Spleen (tissue), 11 donors: ENCODE results near the gene TGFB1. TPM values are rescaled to one million over a fixed set of nuclear protein-coding genes. Genes with fewer than 3 reads are reported as not detected.

Source experiments
- DNase-seq: peaks from one replicate; pipeline ENCODE4 v3.0.0-alpha.2; 2020
- H3K27ac ChIP-seq, 8 donors: fragments of 200-600 bp; sonication (generic) in 7 of 8; 1 replicate in 4 of 8; 2 replicates in 4 of 8; pipeline versions ENCODE4 v1.5.0 to v1.8.0; 2016 to 2021; ENCODE audit warnings: inconsistent platforms in 4 of 8, mild to moderate bottlenecking in 4 of 8, moderate library complexity in 1 of 8
- H3K27me3 ChIP-seq, 7 donors: fragments of 200-600 bp; sonication (generic) in 6 of 7; replicated peaks in 1 of 7; 1 replicate in 4 of 7; 2 replicates in 3 of 7; pipeline versions ENCODE4 v1.5.0 to v1.8.0; 2016 to 2021; ENCODE audit warnings: inconsistent platforms in 3 of 7, mild to moderate bottlenecking in 1 of 7
- H3K36me3 ChIP-seq, 6 donors: fragments of 200-600 bp; sonication (generic) in 5 of 6; 1 replicate in 4 of 6; 2 replicates in 2 of 6; pipeline versions ENCODE4 v1.5.0 to v1.8.0; 2016 to 2021; ENCODE audit warnings: inconsistent platforms in 2 of 6
- H3K4me1 ChIP-seq, 6 donors: fragments of 200-600 bp; sonication (generic) in 5 of 6; 1 replicate in 3 of 6; 2 replicates in 3 of 6; pipeline versions ENCODE4 v1.5.0 to v1.8.0; 2016 to 2021; ENCODE audit warnings: inconsistent platforms in 3 of 6
- H3K4me3 ChIP-seq, 8 donors: fragments of 200-600 bp; sonication (generic) in 7 of 8; 1 replicate in 4 of 8; 2 replicates in 4 of 8; pipeline versions ENCODE4 v1.5.0 to v1.8.0; 2016 to 2021; ENCODE audit warnings: inconsistent platforms in 4 of 8, mild to moderate bottlenecking in 4 of 8, moderate library complexity in 2 of 8
- H3K9me3 ChIP-seq, 8 donors: fragments of 200-600 bp; sonication (generic) in 7 of 8; 1 replicate in 4 of 8; 2 replicates in 4 of 8; pipeline versions ENCODE4 v1.5.0 to v1.8.0; 2016 to 2021; ENCODE audit warnings: inconsistent platforms in 4 of 8
- POLR2A ChIP-seq, 3 donors: fragments of 450-650 bp; IDR thresholded peaks; one replicate each; pipeline ENCODE4 v1.5.1; 2017; ENCODE audit warnings: antibody characterized with exemption in 3 of 3, mild to moderate bottlenecking in 1 of 3
- POLR2AphosphoS5 ChIP-seq, 3 donors: sonication (generic); formaldehyde crosslinking; IDR thresholded peaks; one replicate each; pipeline ENCODE4 v1.5.1; 2017; ENCODE audit warnings: antibody characterized with exemption in 3 of 3
- WGBS, 5 donors: extraction: QIAGEN DNeasy Blood & Tissue Kit in 3 of 5; methylation state at CpG; one replicate each; pipeline versions ENCODE4 v1.1.5 to v1.1.7; 2013 to 2018; 5-methylcytosine and 5-hydroxymethylcytosine counted together
- intact Hi-C: fragments of 100-400 bp; cut with DNase I; formaldehyde crosslinking; loops from one replicate; pipeline ENCODE4 v1.15.0; 2023; ENCODE audit warnings: low total_unique reads
- polyA plus RNA-seq, 3 donors: library from polyadenylated mRNA; stranded (reverse); fragments of 200-250 nt; gene quantifications; one replicate each; pipeline ENCODE4 v1.2.1, GENCODE V29; 2013
- total RNA-seq, 7 donors: library from RNA; depleted of rRNA in 3 of 7; stranded (reverse); fragments of >200 nt in 3 of 7; fragmentation: NEBNext Ultra II Directional in 4 of 7; extraction: Animal tissue kit (Norgen Biotek cat#: 25700) in 4 of 7; gene quantifications; one replicate each; pipeline versions ENCODE4 v1.1.0 to v1.2.1, GENCODE V29; 2016 to 2021
- TF ChIP-seq, protein P1 (sequence below), 11 experiments: fragments of 200-600 bp in 7 of 11; fragments of 450-650 bp in 4 of 11; sonication (generic) in 4 of 11; IDR thresholded peaks in 8 of 11; conservative IDR thresholded peaks in 3 of 11; 1 replicate in 7 of 11; 2 replicates in 4 of 11; pipeline versions ENCODE4 v1.4.0 to v1.8.0; 2016 to 2021; ENCODE audit warnings: antibody characterized with exemption in 11 of 11, inconsistent platforms in 4 of 11, mild to moderate bottlenecking in 1 of 11
- donor health status: healthy with polysubstance abuse.
- donor health status: DM: no; HTN: no; CAD: no; lungs with moderate emphysema.
- donor health status: DM: no; HTN: no; CAD: no.
- donor health status: Bipolar disorder and iron deficiency.
- donor health status: healthy.
- donor health status: DM: no; HTN: no; CAD: no.
- donor health status: DM: yes; HTN: yes; CAD: no.

The TGFB1 gene
- total and polyA plus RNA-seq, 10 donors, result 23.0 to 147 (median 106) TPM

DNA sequence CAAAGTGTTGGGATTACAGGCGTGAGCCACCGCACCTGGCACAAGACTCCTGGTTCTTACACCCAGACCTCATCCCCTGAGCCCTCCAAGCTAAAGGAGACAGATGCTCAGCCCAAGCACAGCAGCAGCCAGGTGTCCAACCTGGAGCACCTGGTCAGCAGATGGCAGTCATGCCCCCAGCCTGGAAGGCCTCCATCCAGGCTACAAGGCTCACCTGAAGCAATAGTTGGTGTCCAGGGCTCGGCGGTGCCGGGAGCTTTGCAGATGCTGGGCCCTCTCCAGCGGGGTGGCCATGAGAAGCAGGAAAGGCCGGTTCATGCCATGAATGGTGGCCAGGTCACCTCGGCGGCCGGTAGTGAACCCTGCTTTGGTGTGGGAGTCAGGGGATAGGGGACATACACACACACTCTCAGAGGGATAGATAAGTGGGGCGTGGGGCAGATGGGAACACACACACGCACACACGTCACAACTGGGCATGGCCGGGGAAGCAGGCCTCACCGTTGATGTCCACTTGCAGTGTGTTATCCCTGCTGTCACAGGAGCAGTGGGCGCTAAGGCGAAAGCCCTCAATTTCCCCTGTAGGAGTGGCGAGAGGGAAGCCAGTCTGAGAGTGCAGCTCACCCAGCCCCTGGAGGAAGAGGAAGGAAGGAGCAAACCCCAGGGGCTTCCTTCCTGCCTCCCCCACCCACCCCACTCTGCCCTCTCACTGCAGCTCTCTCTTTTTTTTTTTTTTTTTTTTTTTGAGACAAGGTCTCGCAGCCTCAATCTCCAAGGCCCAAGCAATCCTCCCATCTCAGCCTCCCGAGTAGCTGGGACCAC, 11.8 kb downstream of the TGFB1 start:
- Histone ChIP-seq H3K27ac (peak overlapping the region in 7 of 8 donors; percentile 39 to 80 (median 56)), H3K4me1 (peaks cover 7 to 100% (median 34%) of the 10 kb centered on the region in 6 donors), H3K27me3 (no peaks in the 10 kb centered on the region), H3K9me3 (no peaks in the 10 kb centered on the region), H3K4me3 (peak overlapping the region in 3 of 8 donors; percentile 7 to 38 (median 10)), H3K36me3 (peaks cover 4 to 100% (median 88%) of the 10 kb centered on the region in 6 donors)
- TF ChIP-seq, protein P1, sequence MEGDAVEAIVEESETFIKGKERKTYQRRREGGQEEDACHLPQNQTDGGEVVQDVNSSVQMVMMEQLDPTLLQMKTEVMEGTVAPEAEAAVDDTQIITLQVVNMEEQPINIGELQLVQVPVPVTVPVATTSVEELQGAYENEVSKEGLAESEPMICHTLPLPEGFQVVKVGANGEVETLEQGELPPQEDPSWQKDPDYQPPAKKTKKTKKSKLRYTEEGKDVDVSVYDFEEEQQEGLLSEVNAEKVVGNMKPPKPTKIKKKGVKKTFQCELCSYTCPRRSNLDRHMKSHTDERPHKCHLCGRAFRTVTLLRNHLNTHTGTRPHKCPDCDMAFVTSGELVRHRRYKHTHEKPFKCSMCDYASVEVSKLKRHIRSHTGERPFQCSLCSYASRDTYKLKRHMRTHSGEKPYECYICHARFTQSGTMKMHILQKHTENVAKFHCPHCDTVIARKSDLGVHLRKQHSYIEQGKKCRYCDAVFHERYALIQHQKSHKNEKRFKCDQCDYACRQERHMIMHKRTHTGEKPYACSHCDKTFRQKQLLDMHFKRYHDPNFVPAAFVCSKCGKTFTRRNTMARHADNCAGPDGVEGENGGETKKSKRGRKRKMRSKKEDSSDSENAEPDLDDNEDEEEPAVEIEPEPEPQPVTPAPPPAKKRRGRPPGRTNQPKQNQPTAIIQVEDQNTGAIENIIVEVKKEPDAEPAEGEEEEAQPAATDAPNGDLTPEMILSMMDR (IDR thresholded peaks at IDR 0.05 in 8 of 11, conservative IDR thresholded peaks at IDR 0.05 in 3 of 11), result peak in 1 of 11 experiments; percentile 12
- TF ChIP-seq POLR2AphosphoS5 (IDR thresholded peaks at IDR 0.05) (peak in 1 of 3 donors; percentile 63), POLR2A (IDR thresholded peaks at IDR 0.05) (no peak)
- intact Hi-C loops, result no loop called here
- 69 to 78% (median 75%) methylated on average over 18 to 20 of the region's 20 CpGs for WGBS, 5 donors
- DNase-seq, result peak; percentile 82

DNA sequence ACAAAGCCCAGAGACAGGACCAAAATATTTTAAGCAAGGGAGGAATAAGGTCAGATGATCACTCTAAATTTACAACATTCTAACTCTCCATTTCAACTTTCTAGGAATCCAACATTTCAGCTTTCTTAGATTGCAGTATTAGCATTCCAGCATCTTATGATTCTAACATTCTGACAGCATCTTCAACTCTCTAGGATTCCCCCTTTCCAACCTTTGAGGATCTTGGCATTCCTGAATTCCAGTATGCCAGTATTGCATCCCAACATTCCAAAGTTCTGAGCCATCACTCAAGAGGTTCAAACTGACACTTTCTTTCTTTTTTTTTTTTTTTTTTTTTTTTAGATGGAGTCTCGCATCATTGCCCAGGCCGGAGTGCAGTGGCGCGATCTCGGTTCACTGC, 13.8 kb downstream of the TGFB1 start:
- peaks cover 14 to 100% (median 48%) of the 10 kb centered on the region in 6 donors for H3K4me1 ChIP-seq
- peaks cover 4 to 100% (median 73%) of the 10 kb centered on the region in 6 donors for H3K36me3 ChIP-seq

DNA sequence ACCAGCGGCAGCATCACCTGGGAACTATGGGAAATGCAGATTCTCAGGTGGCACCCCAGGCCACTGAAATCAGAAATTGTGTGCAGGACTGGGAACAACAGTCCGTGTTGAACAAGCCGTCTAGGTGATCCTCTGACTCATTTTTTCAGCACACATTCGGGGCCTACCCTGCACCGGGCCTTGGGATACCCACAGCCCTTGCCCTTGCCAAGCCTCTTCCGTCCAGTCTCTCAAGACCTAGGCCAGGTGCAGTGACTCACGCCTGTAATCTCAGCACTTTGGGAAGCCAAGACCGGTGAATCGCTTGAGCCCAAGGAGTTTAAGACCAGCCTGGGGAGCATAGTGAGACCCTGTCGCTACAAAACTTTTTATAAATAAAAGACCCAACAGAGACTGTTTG, 18.3 kb downstream of the TGFB1 start:
- WGBS, 5 donors, result 88 to 99% (median 95%) methylated on average over 7 to 10 of the region's 10 CpGs

More for the DNA sequence above, 13.8 kb downstream of the TGFB1 start:
- Histone ChIP-seq H3K4me3 (no peak overlapping the region), H3K27me3 (no peaks in the 10 kb centered on the region), H3K9me3 (no peaks in the 10 kb centered on the region), H3K27ac (no peak overlapping the region)
- no peak for DNase-seq
- TF ChIP-seq POLR2AphosphoS5 (IDR thresholded peaks at IDR 0.05), result no peak
- no peak for TF ChIP-seq POLR2A (IDR thresholded peaks at IDR 0.05)
- TF ChIP-seq, protein P1 (IDR thresholded peaks at IDR 0.05 in 8 of 11, conservative IDR thresholded peaks at IDR 0.05 in 3 of 11), result no peak
- intact Hi-C loops, result no loop called here
- WGBS, 5 donors, result 89 to 98% (median 96%) methylated on average over 5 of the region's 5 CpGs

DNA sequence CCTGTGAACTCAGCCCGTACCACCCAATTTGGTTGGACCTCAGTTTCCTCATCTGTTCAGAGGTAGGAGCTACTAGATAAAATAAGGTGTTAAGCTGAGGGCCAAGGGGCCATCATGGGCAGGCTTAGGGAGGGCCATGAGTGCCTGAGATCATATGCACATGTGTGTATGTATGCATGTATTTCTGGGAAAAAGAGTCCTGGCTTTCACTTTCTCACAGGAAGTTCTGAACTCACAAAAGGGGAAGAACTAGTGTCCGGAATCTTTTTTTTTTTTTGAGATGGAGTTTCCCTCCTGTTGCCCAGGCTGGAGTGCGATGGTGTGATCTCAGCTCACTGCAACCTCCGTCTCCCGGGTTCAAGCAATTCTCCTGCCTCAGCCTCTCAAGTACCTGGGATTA, 18.9 kb downstream of the TGFB1 start:
- 11 to 31% (median 20%) methylated on average over 5 of the region's 5 CpGs for WGBS, 5 donors
- H3K9me3 ChIP-seq, result no peaks in the 10 kb centered on the region
- no peak for DNase-seq
- no peak for TF ChIP-seq POLR2A (IDR thresholded peaks at IDR 0.05)
- TF ChIP-seq POLR2AphosphoS5 (IDR thresholded peaks at IDR 0.05), result peak in 1 of 3 donors; percentile 49
- H3K27ac ChIP-seq, result peak overlapping the region; percentile 45 to 94 (median 82)
- peaks cover 9 to 100% (median 51%) of the 10 kb centered on the region in 6 donors for H3K4me1 ChIP-seq
- no peaks in the 10 kb centered on the region for H3K27me3 ChIP-seq
- peak overlapping the region in 3 of 8 donors; percentile 1 to 53 (median 21) for H3K4me3 ChIP-seq
- H3K36me3 ChIP-seq, result peaks cover 0 to 100% (median 64%) of the 10 kb centered on the region in 6 donors
- intact Hi-C loops, result no loop called here

More for the DNA sequence above, 18.3 kb downstream of the TGFB1 start:
- TF ChIP-seq POLR2A (IDR thresholded peaks at IDR 0.05), result no peak
- peak in 1 of 3 donors; percentile 1 for TF ChIP-seq POLR2AphosphoS5 (IDR thresholded peaks at IDR 0.05)
- Histone ChIP-seq H3K27me3 (no peaks in the 10 kb centered on the region), H3K4me1 (peaks cover 9 to 100% (median 45%) of the 10 kb centered on the region in 6 donors), H3K9me3 (no peaks in the 10 kb centered on the region), H3K4me3 (peak overlapping the region in 1 of 8 donors; percentile 53), H3K27ac (peak overlapping the region in 7 of 8 donors; percentile 66 to 94 (median 84)), H3K36me3 (peaks cover 0 to 100% (median 66%) of the 10 kb centered on the region in 6 donors)
- intact Hi-C loops, result no loop called here
- no peak for DNase-seq

DNA sequence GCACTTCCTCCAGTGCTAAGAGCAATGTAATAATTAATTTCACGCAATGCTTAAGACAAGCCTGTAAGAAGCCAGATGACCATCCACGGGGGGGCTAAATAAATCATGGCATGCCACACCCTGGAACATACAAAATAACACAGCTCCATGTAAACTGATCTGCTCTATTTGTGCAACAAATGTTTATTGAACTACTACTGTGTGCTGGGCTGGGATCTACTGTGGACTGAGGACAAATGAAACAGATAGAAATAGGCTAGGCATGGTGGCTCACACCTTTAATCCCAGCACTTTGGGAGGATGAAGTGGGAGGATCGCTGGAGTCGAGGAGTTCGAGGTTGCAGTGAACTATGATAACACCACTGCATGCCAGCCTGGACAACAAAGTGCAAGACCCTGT, 21.3 kb downstream of the TGFB1 start:
- H3K4me1 ChIP-seq, result peaks cover 29 to 100% (median 75%) of the 10 kb centered on the region in 6 donors

More for the DNA sequence above, 21.3 kb downstream of the TGFB1 start:
- Histone ChIP-seq H3K4me3 (no peak overlapping the region), H3K9me3 (no peaks in the 10 kb centered on the region), H3K27ac (peak overlapping the region in 3 of 8 donors; percentile 5 to 94 (median 41)), H3K27me3 (no peaks in the 10 kb centered on the region), H3K36me3 (peaks cover 0 to 92% (median 42%) of the 10 kb centered on the region in 6 donors)
- intact Hi-C loops, result no loop called here
- DNase-seq, result no peak
- 88 to 97% (median 92%) methylated on average over 5 of the region's 5 CpGs for WGBS, 5 donors
- TF ChIP-seq POLR2AphosphoS5 (IDR thresholded peaks at IDR 0.05) (no peak), POLR2A (IDR thresholded peaks at IDR 0.05) (no peak)
- TF ChIP-seq, protein P1 (IDR thresholded peaks at IDR 0.05 in 8 of 11, conservative IDR thresholded peaks at IDR 0.05 in 3 of 11), result no peak
